GM19452 (cell line): ENCODE measurements around the gene CFAP210.
"Not testable (repeated sequence)": the region's sequence is repeated elsewhere in the genome, so short reads cannot be mapped to it uniquely, and the experiment has no call there.

Source experiments
- ATAC-seq: cut with Tn5 transposase; IDR thresholded peaks from one replicate; pipeline ENCODE4 v1.9.1; 2021; ENCODE audit not compliant: unreplicated experiment

CFAP210 gene

GRCh38 chr2:169713331-169713730 is 19.1 kb upstream of the CFAP210 start:
- no peak for ATAC-seq

GRCh38 chr2:169712791-169713227 is 18.6 kb upstream of the CFAP210 start:
- no peak for ATAC-seq

- no peak for ATAC-seq
These were observed 17.7 kb upstream of the CFAP210 start for GRCh38 chr2:169711751-169712509.

GRCh38 chr2:169709981-169710380 is 15.8 kb upstream of the CFAP210 start:
- no peak for ATAC-seq

GRCh38 chr2:169709331-169709730 is 15.1 kb upstream of the CFAP210 start:
- no peak for ATAC-seq

- no peak for ATAC-seq
These were observed 13.4 kb upstream of the CFAP210 start for GRCh38 chr2:169707626-169708025.

- no peak for ATAC-seq
These were observed 11.7 kb upstream of the CFAP210 start for GRCh38 chr2:169705927-169706326.

GRCh38 chr2:169704160-169704708 is 10.0 kb upstream of the CFAP210 start:
- no peak for ATAC-seq

GRCh38 chr2:169702996-169703395 is 8.8 kb upstream of the CFAP210 start:
- ATAC-seq, result no peak

GRCh38 chr2:169699173-169699572 is 5.0 kb upstream of the CFAP210 start:
- not testable (repeated sequence) for ATAC-seq

GRCh38 chr2:169696381-169696780 is 2.2 kb upstream of the CFAP210 start:
- no peak for ATAC-seq

GRCh38 chr2:169694894-169695260 is 672 bp upstream of the CFAP210 start:
- ATAC-seq, result no peak

GRCh38 chr2:169693360-169693759 is 845 bp downstream of the CFAP210 start:
- no peak for ATAC-seq

- no peak for ATAC-seq
These were observed 1.5 kb downstream of the CFAP210 start for GRCh38 chr2:169692718-169693117.

- ATAC-seq, result no peak
These were observed 3.2 kb downstream of the CFAP210 start for GRCh38 chr2:169690958-169691357.

GRCh38 chr2:169687943-169688342 is 6.3 kb downstream of the CFAP210 start:
- ATAC-seq, result not testable (repeated sequence)

GRCh38 chr2:169686825-169687224 is 7.4 kb downstream of the CFAP210 start:
- ATAC-seq, result not testable (repeated sequence)

GRCh38 chr2:169684712-169685111 is 9.5 kb downstream of the CFAP210 start:
- not testable (repeated sequence) for ATAC-seq

GRCh38 chr2:169684135-169684565 is 10.1 kb downstream of the CFAP210 start:
- no peak for ATAC-seq

GRCh38 chr2:169683425-169684134 is 10.6 kb downstream of the CFAP210 start:
- no peak for ATAC-seq

- no peak for ATAC-seq
These were observed 11.2 kb downstream of the CFAP210 start for GRCh38 chr2:169683054-169683424.

- no peak for ATAC-seq
These were observed 17.4 kb downstream of the CFAP210 start for GRCh38 chr2:169676850-169677249.
